Panc1 (cell line): ENCODE results near the gene FARS2.

Source experiments
- CTCF ChIP-seq: fragments of 450-650 bp; IDR thresholded peaks from 2 replicates; pipeline ENCODE4 v1.5.1; 2017; ENCODE audit warnings: mild to moderate bottlenecking
- REST ChIP-seq, 2 experiments: IDR thresholded peaks; 2 replicates each; pipeline ENCODE4 v1.6.1; 2011 to 2012; ENCODE audit warnings: low read depth in 2 of 2, control low read depth in 1 of 2, low read length in 1 of 2, mild to moderate bottlenecking in 1 of 2, moderate library complexity in 1 of 2; ENCODE audit not compliant: insufficient read depth in 1 of 2

- TF ChIP-seq CTCF (0 out of 2 replicates have a peak, but pooled peaks have one; percentile 44), REST (IDR thresholded peaks at IDR 0.05; ENCODE audit: insufficient read depth in 1 of 2, low read depth in 2 of 2, low read length in 1 of 2) (no peak)
Observed at GRCh38 chr6:5215159-5215558, 46.2 kb upstream of the FARS2 start.
